HG03060 (cell line): ENCODE results near the gene MYORG.
A peak's percentile ranks its signal among the peaks of the same experiment; 100 is the strongest.
"Not testable (repeated sequence)": the region's sequence is repeated elsewhere in the genome, so short reads cannot be mapped to it uniquely, and the experiment has no call there.

Experiments used
- ATAC-seq: cut with Tn5 transposase; IDR thresholded peaks from one replicate; pipeline ENCODE4 v1.9.1; 2021; ENCODE audit warnings: low read depth, moderate number of reproducible peaks; ENCODE audit not compliant: unreplicated experiment

MYORG gene

GRCh38 chr9:34338079-34338478 lies 38.6 kb downstream of the MYORG start:
- ATAC-seq = not testable (repeated sequence)

DNA sequence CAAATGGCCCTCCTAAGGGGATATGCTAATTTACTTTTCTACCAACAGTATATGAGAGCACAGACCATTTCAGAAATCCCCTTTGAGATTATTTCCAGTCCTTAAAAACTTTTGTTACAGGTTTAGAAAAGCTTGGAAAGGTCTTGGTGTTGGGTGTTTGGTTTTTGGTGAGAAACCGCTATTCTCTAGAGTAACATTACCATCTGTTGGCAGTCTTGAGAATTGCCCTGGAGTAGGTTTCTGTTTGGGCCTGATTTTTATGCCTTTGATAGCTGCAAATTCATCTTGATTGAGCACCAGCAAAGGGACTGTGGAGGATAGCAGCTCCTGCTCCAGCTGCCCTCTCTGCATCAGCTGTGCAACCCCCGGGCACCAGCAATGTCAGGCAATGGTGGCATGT lies 39.3 kb downstream of the MYORG start:
- no peak for ATAC-seq

DNA sequence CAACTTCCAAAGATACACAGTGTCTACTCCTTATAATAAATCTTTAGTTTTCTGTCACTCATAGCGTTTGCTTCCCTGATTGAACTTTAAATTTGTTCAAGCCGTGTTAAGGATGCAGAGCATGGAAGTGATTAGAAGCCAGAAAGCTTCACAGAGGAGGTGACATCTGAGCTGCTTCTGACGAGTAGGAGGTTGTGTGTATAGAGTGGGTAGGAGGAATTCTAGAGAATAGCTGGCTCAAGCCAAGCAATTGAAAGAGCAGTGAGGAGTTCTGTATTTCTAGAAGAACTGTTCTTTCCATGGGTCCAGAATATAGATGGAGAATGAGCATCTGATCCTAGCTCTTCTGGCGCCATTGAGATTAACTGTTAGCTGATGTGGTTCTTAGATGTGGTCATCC lies 41.3 kb downstream of the MYORG start:
- ATAC-seq = no peak

DNA sequence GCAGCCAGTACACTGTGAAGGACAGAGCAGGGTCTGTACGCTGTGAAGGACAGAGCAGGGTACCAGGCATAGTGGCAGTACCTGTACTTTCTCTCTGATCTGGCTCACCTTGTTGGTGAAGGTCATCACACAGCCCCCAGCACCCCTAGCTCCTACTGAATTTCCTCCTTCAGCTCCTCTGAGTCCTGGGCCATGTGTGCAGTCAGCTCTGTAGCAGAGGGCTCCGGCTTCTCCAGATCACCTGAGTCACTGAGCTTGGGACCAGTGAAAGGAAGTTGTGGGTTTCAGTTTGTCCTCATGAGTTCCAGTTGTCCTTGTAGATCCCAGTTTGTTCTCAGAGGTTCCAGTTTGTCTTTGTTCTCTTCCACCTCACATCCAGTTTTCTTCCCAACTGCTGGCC lies 41.8 kb downstream of the MYORG start:
- ATAC-seq = no peak

DNA sequence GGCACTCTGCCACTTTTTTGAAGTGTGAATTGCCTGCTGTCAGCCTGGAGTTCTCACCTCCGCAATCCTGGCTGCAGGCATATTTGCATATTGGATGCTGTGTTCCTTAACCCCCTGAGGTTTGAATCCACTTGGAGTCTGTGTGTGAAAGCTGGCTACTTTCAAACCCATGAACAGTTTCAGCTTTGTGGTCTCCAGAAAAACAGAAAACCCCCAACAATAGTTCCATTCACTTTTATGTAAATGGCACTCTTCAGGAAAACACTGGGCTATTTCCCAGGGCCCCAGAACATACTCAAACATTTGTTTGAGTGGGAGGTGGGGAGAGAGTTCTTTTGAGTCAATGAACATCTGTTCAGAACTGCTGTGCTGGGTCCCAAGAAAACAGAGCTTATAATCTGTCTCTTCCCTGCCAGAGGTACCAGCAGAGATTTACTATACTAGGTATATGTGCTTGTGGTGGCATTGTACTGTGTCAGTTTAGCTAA lies 42.3 kb downstream of the MYORG start:
- ATAC-seq = no peak

- no peak for ATAC-seq
Observed at GRCh38 chr9:34333836-34334235, 42.9 kb downstream of the MYORG start.

- no peak for ATAC-seq
Observed at GRCh38 chr9:34332076-34332964, 44.4 kb downstream of the MYORG start.

GRCh38 chr9:34331196-34331595 lies 45.5 kb downstream of the MYORG start:
- no peak for ATAC-seq

GRCh38 chr9:34328987-34329832 lies 47.5 kb downstream of the MYORG start, which contains the start of the genes KIF24 and NUDT2:
Gene KIF24, minus strand, starts transcription at chr9:34329268. Its CDS starts 17,922 bp downstream, at chr9:34311346.
Gene NUDT2, plus strand, starts transcription at chr9:34329569. Its CDS starts 9,471 bp downstream, at chr9:34339040.
- peak; percentile 89 for ATAC-seq

GRCh38 chr9:34328500-34328986 lies 48.2 kb downstream of the MYORG start:
- no peak for ATAC-seq

DNA sequence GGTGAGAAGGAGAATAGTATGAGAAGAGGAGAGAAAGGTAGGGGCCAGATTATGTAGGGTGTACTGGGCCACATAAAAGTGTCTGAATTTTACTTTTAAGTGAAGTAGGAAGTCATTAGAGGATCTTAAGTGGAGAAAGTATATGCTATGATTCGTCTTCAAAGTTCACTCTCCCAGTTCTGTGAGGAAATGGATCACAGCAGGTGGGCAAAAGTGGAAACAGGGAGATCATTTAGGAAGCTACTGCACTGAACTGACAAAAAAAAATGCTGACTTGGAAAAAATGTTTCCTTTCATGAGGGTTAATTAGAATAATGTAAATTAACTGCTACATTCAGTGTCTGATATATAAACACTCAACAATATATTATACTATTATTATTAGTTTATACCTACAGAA lies 50.0 kb downstream of the MYORG start:
- ATAC-seq = no peak

DNA sequence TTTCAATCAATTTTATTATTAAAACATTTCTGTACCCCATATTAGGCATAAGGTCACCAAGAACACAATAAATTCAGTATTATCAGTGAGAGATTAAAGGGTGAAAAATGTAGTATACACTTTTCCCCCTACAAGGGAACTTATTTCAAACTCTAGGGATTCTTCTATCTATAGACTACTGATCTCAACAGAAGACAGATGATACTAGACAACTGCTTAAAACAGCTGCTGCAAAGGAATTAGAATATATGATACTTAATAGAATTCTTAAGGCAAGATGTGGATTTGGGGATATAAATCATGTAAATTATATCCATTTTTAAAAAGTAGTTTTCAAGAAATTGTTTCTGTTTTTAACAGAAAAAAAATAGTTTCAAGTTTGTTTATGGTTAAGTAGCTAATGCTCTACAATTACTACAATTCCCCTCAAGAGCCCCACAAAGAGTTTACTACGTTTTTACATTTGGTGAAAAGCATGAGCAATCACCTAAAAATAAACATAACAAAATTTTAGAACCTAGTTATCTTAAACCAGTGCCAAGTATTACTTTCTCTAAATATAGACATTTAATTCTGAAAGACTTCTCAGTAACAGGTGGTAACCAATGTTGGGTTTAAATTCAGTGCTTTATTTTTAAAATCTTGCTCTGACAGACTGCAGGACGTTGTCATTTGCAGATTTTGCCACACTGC lies 53.7 kb downstream of the MYORG start:
- ATAC-seq = no peak

DNA sequence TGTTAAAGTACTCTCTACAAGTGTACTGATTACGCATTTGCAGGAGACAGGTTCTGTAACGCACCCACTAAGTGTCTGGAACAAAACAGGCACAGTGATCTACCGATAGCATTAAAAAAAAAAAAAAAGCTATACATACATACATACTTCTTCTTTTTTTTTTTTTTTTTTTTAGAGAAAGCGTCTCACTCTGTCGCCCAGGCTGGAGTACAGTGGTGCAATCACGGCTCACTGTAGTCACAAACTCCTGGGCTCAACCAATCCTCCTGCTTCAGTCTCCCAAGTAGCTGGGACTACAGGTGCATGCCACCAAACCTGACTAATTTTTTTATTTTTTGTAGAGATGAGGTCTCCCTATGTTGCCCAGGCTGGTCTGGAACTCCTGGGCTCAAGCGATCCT lies 55.2 kb downstream of the MYORG start:
- ATAC-seq = no peak

DNA sequence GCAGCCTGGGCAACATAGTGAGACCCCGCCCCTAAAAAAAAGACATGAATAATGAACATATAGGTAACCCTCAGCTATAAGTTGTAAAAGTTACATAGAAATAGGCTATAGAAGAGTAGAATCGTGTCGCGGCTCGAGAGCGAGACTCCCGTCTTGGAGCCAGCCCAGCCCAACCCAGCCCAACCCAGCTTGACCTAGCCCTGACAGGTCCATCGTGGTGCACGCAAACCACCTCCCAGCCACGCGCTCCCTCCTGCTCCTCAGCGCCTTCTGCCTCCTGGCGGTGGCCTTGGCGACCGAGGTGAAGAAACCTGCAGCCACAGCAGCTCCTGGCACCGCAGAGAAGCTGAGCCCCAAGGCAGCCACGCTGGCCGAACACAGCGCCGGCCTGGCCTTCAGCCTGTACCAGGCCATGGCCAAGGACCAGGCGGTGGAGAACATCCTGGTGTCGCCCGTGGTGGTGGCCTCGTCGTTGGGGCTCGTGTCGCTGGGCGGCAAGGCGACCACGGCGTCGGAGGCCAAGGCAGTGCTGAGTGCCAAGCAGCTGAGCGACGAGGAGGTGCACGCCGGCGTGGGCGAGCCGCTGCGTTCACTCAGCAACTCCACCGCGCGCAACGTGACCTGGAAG lies 58.4 kb downstream of the MYORG start:
- no peak for ATAC-seq

DNA sequence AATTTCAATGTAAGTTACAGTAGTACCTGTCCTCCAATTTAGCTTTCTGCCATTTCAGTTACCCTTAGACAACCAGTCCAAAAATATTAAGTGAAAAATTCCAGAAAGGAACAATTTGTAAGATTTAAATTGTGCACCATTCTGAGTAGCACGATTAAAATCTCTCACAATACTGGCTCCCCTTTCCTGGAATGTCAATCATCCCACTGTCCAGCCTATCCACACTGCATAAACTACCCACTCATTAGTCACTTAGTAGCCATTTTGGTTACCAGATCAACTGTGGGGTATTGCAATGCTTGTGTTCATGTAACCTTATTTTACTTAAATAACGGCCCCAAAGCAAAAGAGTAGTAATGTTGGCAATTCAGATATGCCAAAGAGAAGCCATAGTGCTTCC lies 59.3 kb downstream of the MYORG start:
- no peak for ATAC-seq
